IMR-90 (cell line): Measurements from ENCODE around the gene KCNAB2. TPM values are rescaled to one million over a fixed set of nuclear protein-coding genes. Genes with fewer than 3 reads are reported as not detected.

Experiments used
- ATAC-seq: fragments of 200-7000 bp; cut with Tn5 transposase; 2 replicates; pipeline ENCODE4 v1.9.1; 2020; ENCODE audit warnings: low read depth, mild to moderate bottlenecking, moderate library complexity
- BruUV-seq: library from RNA; stranded (reverse); fragments of 400-500 nt; replicated peaks from 2 replicates; lab custom pipeline; 2021; lab: Mats Ljungman, UMichigan
- CTCF ChIA-PET: fragments of 300-600 bp; formaldehyde crosslinking; extraction: SDS; loops from one replicate; lab custom pipeline; 2021; ENCODE audit warnings: antibody characterized with exemption; lab: Yijun Ruan, JAX
- POLR2A ChIA-PET: fragments of 300-600 bp; sonication (Branson Sonifier 250); formaldehyde crosslinking; loops from one replicate; lab custom pipeline; 2022; ENCODE audit warnings: antibody characterized with exemption; ENCODE audit not compliant: unreplicated experiment; lab: Charles Lee
- DNase-seq: peaks from one replicate; pipeline ENCODE4 v3.0.0; 2013
- H2AFZ ChIP-seq: replicated peaks from 2 replicates; pipeline ENCODE3; 2013; ENCODE audit warnings: low read length, mild to moderate bottlenecking; ENCODE audit not compliant: poor library complexity
- H2AK5ac ChIP-seq: 2 replicates; pipeline ENCODE4 v1.6.1; 2013; ENCODE audit warnings: low read depth, low read length, inconsistent platforms
- H2AK9ac ChIP-seq: replicated peaks from 2 replicates; pipeline ENCODE3; 2013; ENCODE audit warnings: mild to moderate bottlenecking, low read depth, low read length, moderate library complexity; ENCODE audit not compliant: poor library complexity
- H2BK120ac ChIP-seq: 2 replicates; pipeline ENCODE4 v1.6.1; 2013; ENCODE audit warnings: low read depth, low read length, inconsistent platforms
- H2BK15ac ChIP-seq: 3 replicates; pipeline ENCODE4 v1.6.1; 2013; ENCODE audit warnings: low read depth, low read length, inconsistent platforms
- H2BK20ac ChIP-seq: 2 replicates; pipeline ENCODE4 v1.6.1; 2013; ENCODE audit warnings: low read depth, mild to moderate bottlenecking, inconsistent platforms, low read length, moderate library complexity
- H2BK5ac ChIP-seq: 2 replicates; pipeline ENCODE4 v1.6.1; 2013; ENCODE audit warnings: mild to moderate bottlenecking, low read depth, low read length, inconsistent platforms; ENCODE audit not compliant: poor library complexity, severe bottlenecking
- H3K14ac ChIP-seq: replicated peaks from 2 replicates; pipeline ENCODE4 v1.6.1; 2013; ENCODE audit warnings: low read depth, low read length, inconsistent platforms
- H3K18ac ChIP-seq: 2 replicates; pipeline ENCODE4 v1.6.1; 2013; ENCODE audit warnings: low read depth, low read length, control low read depth
- H3K23ac ChIP-seq: 2 replicates; pipeline ENCODE4 v1.6.1; 2013; ENCODE audit warnings: low read depth, low read length, inconsistent platforms
- H3K27ac ChIP-seq: 2 replicates; pipeline ENCODE4 v1.5.1; 2013; ENCODE audit warnings: mild to moderate bottlenecking, control low read depth, low read length; ENCODE audit not compliant: insufficient read depth
- H3K27me3 ChIP-seq: 2 replicates; pipeline ENCODE4 v1.6.1; 2013; ENCODE audit warnings: low read length; ENCODE audit not compliant: control insufficient read depth, insufficient read depth
- H3K36me3 ChIP-seq: 2 replicates; pipeline ENCODE4 v1.6.1; 2013; ENCODE audit warnings: low read length, mixed read lengths; ENCODE audit not compliant: control insufficient read depth, insufficient read depth
- H3K4ac ChIP-seq: 2 replicates; pipeline ENCODE4 v1.6.1; 2013; ENCODE audit warnings: low read depth, low read length, inconsistent platforms
- H3K4me1 ChIP-seq: 2 replicates; pipeline ENCODE4 v1.6.1; 2013; ENCODE audit warnings: low read length, mixed read lengths; ENCODE audit not compliant: control insufficient read depth, insufficient read depth
- H3K4me2 ChIP-seq: 2 replicates; pipeline ENCODE4 v1.6.1; 2013; ENCODE audit warnings: low read depth, mild to moderate bottlenecking, control low read depth, low read length, moderate library complexity
- H3K4me3 ChIP-seq: 2 replicates; pipeline ENCODE4 v1.5.1; 2013; ENCODE audit warnings: low read depth, mild to moderate bottlenecking, control low read depth, low read length, moderate library complexity; ENCODE audit not compliant: insufficient read depth
- H3K56ac ChIP-seq: 2 replicates; pipeline ENCODE4 v1.6.1; 2013; ENCODE audit warnings: low read length, inconsistent platforms; ENCODE audit not compliant: insufficient read depth; ENCODE audit errors: extremely low read depth
- H3K79me1 ChIP-seq, 2 experiments: 2 replicates each; pipeline ENCODE4 v1.6.1; 2013; ENCODE audit warnings: low read length in 2 of 2, inconsistent platforms in 1 of 2, low read depth in 1 of 2
- H3K9ac ChIP-seq: 2 replicates; pipeline ENCODE4 v1.6.1; 2013; ENCODE audit warnings: low read depth, low read length, control low read depth
- H3K9me1 ChIP-seq: 2 replicates; pipeline ENCODE4 v1.6.1; 2013; ENCODE audit warnings: low read length, inconsistent platforms; ENCODE audit not compliant: insufficient read depth
- H3K9me3 ChIP-seq: 2 replicates; pipeline ENCODE4 v1.6.1; 2013; ENCODE audit warnings: low read length; ENCODE audit not compliant: control insufficient read depth, insufficient read depth
- H4K20me1 ChIP-seq: 2 replicates; pipeline ENCODE4 v1.6.1; 2013; ENCODE audit warnings: low read length, inconsistent platforms; ENCODE audit not compliant: insufficient read depth
- H4K5ac ChIP-seq: 2 replicates; pipeline ENCODE4 v1.6.1; 2013; ENCODE audit warnings: mild to moderate bottlenecking, low read depth, low read length, control low read depth
- H4K8ac ChIP-seq, 2 experiments: 2 replicates each; pipeline ENCODE4 v1.6.1; 2013; ENCODE audit warnings: low read depth in 2 of 2, low read length in 2 of 2, control low read depth in 1 of 2, inconsistent platforms in 1 of 2
- H4K91ac ChIP-seq: 2 replicates; pipeline ENCODE4 v1.6.1; 2013; ENCODE audit warnings: low read depth, low read length, inconsistent platforms; ENCODE audit not compliant: insufficient read depth
- BHLHE40 ChIP-seq: fragments of 150-350 bp; IDR thresholded peaks from 2 replicates; pipeline ENCODE4 v1.6.1; 2016; ENCODE audit warnings: mild to moderate bottlenecking, low read depth, low read length
- CEBPB ChIP-seq: IDR thresholded peaks from 2 replicates; pipeline ENCODE4 v1.6.1; 2012; ENCODE audit warnings: low read depth, low read length, improper control_type of control experiment
- FOS ChIP-seq: fragments of 150-350 bp; IDR thresholded peaks from 2 replicates; pipeline ENCODE4 v1.6.1; 2016; ENCODE audit warnings: low read depth, low read length
- MAFK ChIP-seq: IDR thresholded peaks from 2 replicates; pipeline ENCODE4 v1.6.1; 2012; ENCODE audit warnings: low read depth, low read length, improper control_type of control experiment
- MAZ ChIP-seq: IDR thresholded peaks from 2 replicates; pipeline ENCODE4 v1.6.1; 2012; ENCODE audit warnings: low read depth, mild to moderate bottlenecking, low read length, improper control_type of control experiment, moderate library complexity, borderline replicate concordance
- MXI1 ChIP-seq: IDR thresholded peaks from 2 replicates; pipeline ENCODE4 v1.6.1; 2012; ENCODE audit warnings: low read depth, mild to moderate bottlenecking, low read length, moderate library complexity, borderline replicate concordance
- NFE2L2 ChIP-seq: fragments of 150-350 bp; IDR thresholded peaks from 2 replicates; pipeline ENCODE4 v1.6.1; 2016; ENCODE audit warnings: low read depth, mild to moderate bottlenecking, low read length
- POLR2A ChIP-seq: IDR thresholded peaks from 2 replicates; pipeline ENCODE4 v1.6.1; 2012; ENCODE audit warnings: mild to moderate bottlenecking, low read depth, low read length
- RAD21 ChIP-seq: IDR thresholded peaks from 2 replicates; pipeline ENCODE4 v1.6.1; 2012; ENCODE audit warnings: low read length, improper control_type of control experiment
- RCOR1 ChIP-seq: IDR thresholded peaks from 2 replicates; pipeline ENCODE4 v1.6.1; 2012; ENCODE audit warnings: mild to moderate bottlenecking, low read length, improper control_type of control experiment; ENCODE audit not compliant: insufficient replicate concordance
- RFX5 ChIP-seq: IDR thresholded peaks from 2 replicates; pipeline ENCODE4 v1.8.0; 2012; ENCODE audit warnings: low read depth, mild to moderate bottlenecking, low read length, moderate library complexity
- SMC3 ChIP-seq: fragments of 150-350 bp; IDR thresholded peaks from 2 replicates; pipeline ENCODE4 v1.6.1; 2016; ENCODE audit warnings: low read depth, mild to moderate bottlenecking, antibody characterized with exemption, low read length, moderate library complexity
- WGBS, 2 experiments: methylation state at CpG; one replicate each; pipeline versions ENCODE4 v1.1.5 to v1.1.7; 2013; ENCODE audit warnings: missing lambda C conversion rate in 2 of 2; ENCODE audit not compliant: insufficient read length in 1 of 2; ENCODE audit errors: extremely low coverage in 2 of 2; 5-methylcytosine and 5-hydroxymethylcytosine counted together
- dilution Hi-C: fragments of 300-500 bp; cut with HindIII; formaldehyde crosslinking; loops from one replicate; pipeline ENCODE4 v1.14.3; 2018; ENCODE audit warnings: low sequenced_read_pairs; ENCODE audit not compliant: unreplicated experiment
- in situ Hi-C: fragments of 300-500 bp; cut with MboI; formaldehyde crosslinking; loops from 3 replicates; pipeline ENCODE4 v1.14.3; 2019; ENCODE audit warnings: low sequenced_read_pairs, inconsistent platforms, mixed read lengths
- intact Hi-C: fragments of 100-400 bp; cut with micrococcal nuclease; formaldehyde crosslinking; loops from 2 replicates; pipeline ENCODE4 v1.10.0; 2022
- polyA plus RNA-seq, 3 experiments: library from polyadenylated mRNA; depleted of rRNA; stranded (reverse); fragments of >200 nt; gene quantifications; 2 replicates each; pipeline ENCODE4 v1.2.3, GENCODE V29; 2012; ENCODE audit warnings: low replicate concordance in 1 of 3
- total RNA-seq: library from RNA; depleted of rRNA; stranded (reverse); fragments of >200 nt; gene quantifications from 2 replicates; pipeline ENCODE4 v1.2.3, GENCODE V29; 2012
- TF ChIP-seq, protein P1 (sequence below): fragments of 150-350 bp; IDR thresholded peaks from 2 replicates; pipeline ENCODE4 v1.6.1; 2016; ENCODE audit warnings: low read depth, mild to moderate bottlenecking, low read length, moderate library complexity, borderline replicate concordance

The KCNAB2 gene
- total and polyA plus RNA-seq, 2 of the 4 experiments (the other 2 are of a cell fraction): 1.3 to 4.2 TPM

GRCh38 chr1:6043561-6043960 lies 2.1 kb upstream of the KCNAB2 start:
- in situ Hi-C loops: no loop called here
- H3K14ac ChIP-seq: no peak overlapping the region
- peaks cover 19% of the 10 kb centered on the region for H3K27me3 ChIP-seq
- no peak overlapping the region for H3K18ac ChIP-seq
- POLR2A ChIA-PET: no interaction called here
- no peak overlapping the region for H3K23ac ChIP-seq
- H2AK5ac ChIP-seq: no peak overlapping the region
- H4K5ac ChIP-seq: no peak overlapping the region
- no peaks in the 10 kb centered on the region for H3K79me1 ChIP-seq
- H2AFZ ChIP-seq: no peak overlapping the region
- no peak overlapping the region for H3K56ac ChIP-seq
- WGBS, 2 experiments: 74% methylated on average over 3 of the region's 5 CpGs; no CpG with 5 or more reads in 1 of the 2 experiments
- H2BK20ac ChIP-seq: no peak overlapping the region
- H3K36me3 ChIP-seq: no peaks in the 10 kb centered on the region
- H2BK120ac ChIP-seq: no peak overlapping the region
- H2BK5ac ChIP-seq: no peak overlapping the region
- DNase-seq (no peak), ATAC-seq (no peak)
- no peaks in the 10 kb centered on the region for H4K20me1 ChIP-seq
- H3K4me1 ChIP-seq: no peaks in the 10 kb centered on the region
- H3K4me2 ChIP-seq: no peak overlapping the region
- H3K4ac ChIP-seq: no peak overlapping the region
- no TSS peak for BruUV-seq
- H4K91ac ChIP-seq: no peak overlapping the region
- TF ChIP-seq MAFK (no peak), NFE2L2 (no peak), BHLHE40 (no peak), CEBPB (no peak), MXI1 (no peak), RCOR1 (no peak), FOS (no peak), SMC3 (no peak), POLR2A (no peak), RAD21 (no peak), RFX5 (no peak), MAZ (no peak)
- TF ChIP-seq, protein P1, sequence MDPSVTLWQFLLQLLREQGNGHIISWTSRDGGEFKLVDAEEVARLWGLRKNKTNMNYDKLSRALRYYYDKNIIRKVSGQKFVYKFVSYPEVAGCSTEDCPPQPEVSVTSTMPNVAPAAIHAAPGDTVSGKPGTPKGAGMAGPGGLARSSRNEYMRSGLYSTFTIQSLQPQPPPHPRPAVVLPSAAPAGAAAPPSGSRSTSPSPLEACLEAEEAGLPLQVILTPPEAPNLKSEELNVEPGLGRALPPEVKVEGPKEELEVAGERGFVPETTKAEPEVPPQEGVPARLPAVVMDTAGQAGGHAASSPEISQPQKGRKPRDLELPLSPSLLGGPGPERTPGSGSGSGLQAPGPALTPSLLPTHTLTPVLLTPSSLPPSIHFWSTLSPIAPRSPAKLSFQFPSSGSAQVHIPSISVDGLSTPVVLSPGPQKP: no peak
- no peaks in the 10 kb centered on the region for H3K9me1 ChIP-seq
- no peak overlapping the region for H3K4me3 ChIP-seq
- CTCF ChIA-PET: interaction anchor here (1.3 kb wide), 1 partner anchor 9 kb away, joined by 3 read pairs; no protein-coding TSS in a partner anchor
- dilution Hi-C loops: no loop called here
- no peak overlapping the region for H2AK9ac ChIP-seq
- no peak overlapping the region for H3K9ac ChIP-seq
- H4K8ac ChIP-seq: no peak overlapping the region
- intact Hi-C loops: no loop called here
- H3K9me3 ChIP-seq: no peaks in the 10 kb centered on the region
- no peak overlapping the region for H2BK15ac ChIP-seq
- no peak overlapping the region for H3K27ac ChIP-seq
